Measurements from ENCODE around the gene LRRC8E.

DNA sequence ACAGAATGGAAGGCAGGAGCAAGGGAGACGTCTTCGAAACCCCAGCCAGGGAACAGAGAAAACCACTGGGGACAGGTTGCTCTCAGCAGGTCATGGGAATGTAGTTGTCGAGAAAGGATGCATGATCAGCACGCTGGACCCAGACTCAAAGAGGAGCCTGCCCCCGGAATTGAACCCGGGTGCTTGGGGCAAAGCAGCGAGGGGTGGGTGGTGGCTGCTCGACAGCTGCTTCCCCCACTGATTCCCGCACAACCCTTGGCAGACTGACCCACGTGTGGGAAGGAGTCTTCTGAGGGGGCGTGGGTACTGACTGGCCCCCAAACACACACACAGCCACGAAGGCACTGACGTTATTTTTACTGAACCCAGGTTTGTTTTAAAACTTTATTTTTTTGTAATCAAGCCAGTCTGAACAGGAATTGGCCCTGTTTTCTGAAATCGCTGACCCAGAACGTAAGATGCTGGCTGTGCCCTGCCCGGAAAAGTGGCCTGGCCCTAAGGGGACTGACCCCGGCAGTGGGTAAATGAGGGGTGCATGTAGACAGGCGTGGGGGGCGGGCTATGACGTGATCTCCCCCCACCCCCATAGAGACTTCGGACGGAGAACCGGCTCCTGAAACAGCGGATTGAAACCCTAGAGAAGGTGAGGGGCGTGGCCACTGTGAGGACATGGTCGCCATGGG lies 32.7 kb upstream of the LRRC8E start:
- no peak for TF ChIP-seq EZH2 (IDR thresholded peaks at IDR 0.05; ENCODE audit: borderline replicate concordance)
- TF ChIP-seq, protein P1, sequence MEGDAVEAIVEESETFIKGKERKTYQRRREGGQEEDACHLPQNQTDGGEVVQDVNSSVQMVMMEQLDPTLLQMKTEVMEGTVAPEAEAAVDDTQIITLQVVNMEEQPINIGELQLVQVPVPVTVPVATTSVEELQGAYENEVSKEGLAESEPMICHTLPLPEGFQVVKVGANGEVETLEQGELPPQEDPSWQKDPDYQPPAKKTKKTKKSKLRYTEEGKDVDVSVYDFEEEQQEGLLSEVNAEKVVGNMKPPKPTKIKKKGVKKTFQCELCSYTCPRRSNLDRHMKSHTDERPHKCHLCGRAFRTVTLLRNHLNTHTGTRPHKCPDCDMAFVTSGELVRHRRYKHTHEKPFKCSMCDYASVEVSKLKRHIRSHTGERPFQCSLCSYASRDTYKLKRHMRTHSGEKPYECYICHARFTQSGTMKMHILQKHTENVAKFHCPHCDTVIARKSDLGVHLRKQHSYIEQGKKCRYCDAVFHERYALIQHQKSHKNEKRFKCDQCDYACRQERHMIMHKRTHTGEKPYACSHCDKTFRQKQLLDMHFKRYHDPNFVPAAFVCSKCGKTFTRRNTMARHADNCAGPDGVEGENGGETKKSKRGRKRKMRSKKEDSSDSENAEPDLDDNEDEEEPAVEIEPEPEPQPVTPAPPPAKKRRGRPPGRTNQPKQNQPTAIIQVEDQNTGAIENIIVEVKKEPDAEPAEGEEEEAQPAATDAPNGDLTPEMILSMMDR (IDR thresholded peaks at IDR 0.05; ENCODE audit: poor library complexity) = no peak
